ENCODE data around the gene TENM4.

TENM4 gene

DNA sequence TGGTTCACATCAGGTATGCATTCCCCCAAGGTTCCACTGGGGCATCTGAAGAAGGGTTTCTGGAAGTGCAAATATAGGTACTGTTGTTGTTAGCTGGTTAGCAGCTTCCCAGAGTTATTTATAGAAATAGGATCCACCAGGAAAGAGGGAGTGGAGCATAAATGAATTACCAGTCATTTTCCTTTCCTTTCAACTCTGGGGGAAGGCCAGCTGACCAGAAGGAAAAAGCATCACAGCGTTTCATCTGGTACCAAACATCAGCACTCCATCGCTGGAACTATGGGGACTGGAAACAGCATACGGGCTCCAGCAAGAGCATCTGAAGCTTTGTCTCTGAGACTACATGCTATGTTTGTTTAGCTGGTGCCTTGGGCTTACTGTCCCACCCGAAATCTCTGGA, 487.9 kb downstream of the TENM4 start:
- no peak for DNase-seq (ENCODE audit: low read depth)

DNA sequence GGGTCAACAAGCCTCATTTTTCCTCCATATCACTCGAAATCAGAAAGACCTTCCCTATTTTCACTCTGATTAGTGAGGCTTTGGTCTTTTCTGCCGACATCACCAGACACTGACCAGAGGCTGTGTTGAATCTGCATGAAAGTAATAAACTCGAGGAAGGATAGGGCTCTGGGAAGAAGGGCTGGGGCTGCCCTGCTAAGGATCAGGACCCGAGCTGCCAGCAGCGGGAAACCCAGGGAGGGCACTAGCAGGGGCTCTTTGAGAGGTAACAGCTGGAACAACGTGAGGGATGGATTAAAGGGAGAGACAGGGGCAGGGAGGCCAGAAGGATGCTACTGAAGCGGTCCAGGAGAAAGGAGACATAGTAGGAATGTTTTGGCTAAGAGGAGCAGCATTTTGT, 488.7 kb downstream of the TENM4 start:
- H3K4me3 ChIP-seq (ENCODE audit: low read depth, low read length), result no peak overlapping the region
- no peak for DNase-seq (ENCODE audit: low read depth)

More for the DNA sequence above, 487.9 kb downstream of the TENM4 start:
- no peak overlapping the region for H3K4me3 ChIP-seq (ENCODE audit: low read depth, low read length)

DNA sequence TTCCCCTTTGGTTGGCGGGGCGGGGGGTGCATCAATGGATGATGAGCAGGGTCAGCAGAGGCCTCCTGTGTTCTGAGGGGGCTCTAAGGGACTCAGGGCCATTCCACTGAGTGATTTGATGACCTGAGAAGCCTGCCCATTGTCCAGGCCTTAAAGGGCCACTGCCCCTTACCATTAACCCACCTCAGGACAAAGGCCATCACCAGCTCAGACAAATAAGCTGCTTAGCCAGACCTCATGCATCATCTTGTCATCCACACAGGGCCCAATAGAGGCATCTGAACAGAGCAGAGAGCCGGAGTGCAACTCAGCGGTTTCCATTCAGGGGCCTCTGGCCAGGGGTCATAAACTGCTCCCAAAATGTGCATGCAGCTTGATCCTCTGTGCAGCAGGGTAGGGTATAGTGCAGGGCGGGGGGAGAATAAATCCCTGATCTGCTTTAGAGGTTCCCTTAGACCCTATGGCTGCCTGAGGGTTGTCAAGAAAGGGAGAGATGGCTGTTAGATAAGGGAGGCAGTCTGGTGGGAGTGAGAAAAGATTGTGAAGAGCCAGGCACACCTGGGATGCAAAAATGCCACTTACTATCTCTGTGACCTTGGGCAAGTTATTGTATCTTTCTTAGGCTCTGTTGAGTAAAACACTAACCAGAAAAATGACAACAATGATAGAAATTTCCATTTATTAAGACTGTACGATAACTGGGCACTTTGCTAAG, 490.7 kb downstream of the TENM4 start:
- no peak overlapping the region for H3K4me3 ChIP-seq (ENCODE audit: low read depth, low read length)
- no peak for DNase-seq (ENCODE audit: low read depth)

DNA sequence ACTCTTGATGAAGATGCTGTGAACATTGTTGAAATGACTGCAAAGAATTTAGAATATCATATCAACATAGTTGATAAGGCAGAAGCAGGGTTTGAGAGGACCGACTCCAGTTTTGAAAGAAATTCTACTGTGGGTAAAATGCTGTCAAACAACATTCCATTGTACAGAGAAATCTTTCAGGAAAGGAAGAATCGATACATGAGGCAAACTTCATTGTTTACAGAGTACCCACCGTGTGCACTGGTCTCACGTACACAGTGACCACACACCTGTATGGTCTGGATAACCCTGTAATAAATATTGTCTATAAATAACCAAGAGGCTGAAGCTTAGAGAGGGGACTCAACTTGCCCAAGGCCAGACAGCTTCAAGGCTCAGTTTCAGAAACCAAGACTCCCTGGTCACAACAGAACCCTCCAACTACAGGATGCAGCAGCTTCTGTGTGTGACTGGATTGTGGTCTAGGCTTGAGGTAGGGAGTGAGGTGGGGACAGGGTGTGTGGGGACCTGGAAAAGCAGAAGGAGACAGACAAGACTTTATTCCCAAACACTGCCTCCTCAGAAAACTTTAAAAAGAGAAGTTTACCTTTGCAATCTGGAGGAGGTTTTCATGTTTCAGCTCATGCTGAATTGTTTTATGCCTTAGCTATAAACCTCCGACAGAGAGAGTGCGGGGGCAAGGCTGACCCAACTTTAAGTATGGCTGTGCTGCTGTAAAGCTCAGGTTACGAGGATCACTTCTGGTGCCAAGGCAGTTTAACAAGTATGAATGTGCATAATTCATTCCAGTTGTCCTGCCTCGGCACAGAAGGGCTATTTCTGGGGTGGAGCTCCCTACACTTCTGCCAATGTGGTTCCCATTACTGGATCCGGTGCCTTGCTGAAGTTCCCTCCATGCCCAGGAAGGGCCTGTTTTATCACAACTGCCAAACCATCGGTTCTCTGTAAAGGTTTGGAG, 493.6 kb downstream of the TENM4 start:
- no peak for DNase-seq (ENCODE audit: low read depth)
- no peak overlapping the region for H3K4me3 ChIP-seq (ENCODE audit: low read depth, low read length)

DNA sequence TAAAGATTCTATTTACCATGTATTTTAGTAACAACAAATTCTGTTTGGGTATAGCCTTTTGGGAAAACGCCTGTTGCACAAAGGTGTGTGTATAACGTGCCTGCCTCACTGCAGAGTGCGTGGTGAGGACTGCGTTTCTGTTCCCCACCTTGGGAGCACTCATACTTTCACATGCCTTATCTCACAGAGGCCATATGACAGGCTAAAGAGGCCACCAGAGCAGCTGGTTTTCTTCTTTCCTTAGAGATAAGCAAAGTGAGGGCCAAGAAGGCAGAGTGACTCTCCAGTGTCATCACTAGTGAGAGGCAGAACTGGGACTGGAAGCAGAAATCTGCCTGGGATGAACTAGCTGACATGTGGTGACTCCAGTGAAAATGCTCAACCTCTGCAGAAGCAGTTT, 497.0 kb downstream of the TENM4 start:
- no peak for DNase-seq (ENCODE audit: low read depth)
- H3K4me3 ChIP-seq (ENCODE audit: low read depth, low read length), result no peak overlapping the region

DNA sequence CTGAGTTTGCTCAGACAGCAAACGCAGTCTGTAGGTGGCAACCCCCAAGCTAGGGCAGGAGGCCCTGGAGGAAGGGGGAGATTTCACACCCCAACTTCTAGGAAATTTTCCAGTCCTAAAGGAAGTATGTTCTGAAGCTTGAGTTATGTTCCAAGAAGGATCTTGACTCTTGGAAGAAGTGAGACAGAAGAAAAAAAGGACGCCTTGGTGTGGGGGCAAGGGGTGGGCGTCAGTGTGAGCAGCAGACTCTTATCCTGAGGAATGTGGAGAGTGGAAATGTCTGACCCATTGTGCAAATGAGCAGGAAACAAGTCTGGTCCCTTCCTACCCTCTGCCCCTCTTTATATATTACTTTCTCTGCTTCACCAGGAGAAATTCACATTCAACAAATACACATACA, 497.7 kb downstream of the TENM4 start:
- DNase-seq (ENCODE audit: low read depth), result no peak
- no peak overlapping the region for H3K4me3 ChIP-seq (ENCODE audit: low read depth, low read length)

DNA sequence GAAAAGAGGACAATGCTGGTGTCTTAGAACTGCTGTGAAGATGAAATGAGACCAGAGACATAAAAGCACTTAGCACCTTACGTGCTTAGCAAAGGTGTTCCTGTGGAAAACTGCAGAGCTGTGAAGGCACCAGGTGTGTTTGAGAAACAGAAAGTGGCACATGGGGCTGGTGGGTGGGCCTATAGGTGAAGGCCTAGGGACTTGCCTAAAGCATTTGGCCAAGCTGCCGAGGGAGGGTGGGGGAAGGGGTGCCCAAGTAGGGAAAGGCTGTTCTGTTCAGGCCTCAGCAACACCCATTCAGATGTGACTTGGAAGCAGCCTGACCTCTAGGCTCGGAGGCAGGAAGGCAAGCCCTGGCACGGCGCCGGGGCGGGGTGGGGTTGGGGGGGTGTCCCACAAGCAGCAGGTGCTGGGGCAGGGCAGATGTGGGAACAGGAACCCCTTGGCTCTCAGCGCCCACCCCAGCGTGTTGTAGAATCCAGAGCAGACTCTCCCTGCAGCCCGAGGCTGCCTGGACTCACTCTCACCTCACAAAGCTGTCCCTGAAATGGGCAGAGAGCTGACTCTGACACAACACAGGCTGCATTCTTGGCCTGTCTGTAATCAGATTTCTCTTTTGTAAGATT, 499.5 kb downstream of the TENM4 start:
- no peak for DNase-seq (ENCODE audit: low read depth)
- H3K4me3 ChIP-seq (ENCODE audit: low read depth, low read length), result no peak overlapping the region

DNA sequence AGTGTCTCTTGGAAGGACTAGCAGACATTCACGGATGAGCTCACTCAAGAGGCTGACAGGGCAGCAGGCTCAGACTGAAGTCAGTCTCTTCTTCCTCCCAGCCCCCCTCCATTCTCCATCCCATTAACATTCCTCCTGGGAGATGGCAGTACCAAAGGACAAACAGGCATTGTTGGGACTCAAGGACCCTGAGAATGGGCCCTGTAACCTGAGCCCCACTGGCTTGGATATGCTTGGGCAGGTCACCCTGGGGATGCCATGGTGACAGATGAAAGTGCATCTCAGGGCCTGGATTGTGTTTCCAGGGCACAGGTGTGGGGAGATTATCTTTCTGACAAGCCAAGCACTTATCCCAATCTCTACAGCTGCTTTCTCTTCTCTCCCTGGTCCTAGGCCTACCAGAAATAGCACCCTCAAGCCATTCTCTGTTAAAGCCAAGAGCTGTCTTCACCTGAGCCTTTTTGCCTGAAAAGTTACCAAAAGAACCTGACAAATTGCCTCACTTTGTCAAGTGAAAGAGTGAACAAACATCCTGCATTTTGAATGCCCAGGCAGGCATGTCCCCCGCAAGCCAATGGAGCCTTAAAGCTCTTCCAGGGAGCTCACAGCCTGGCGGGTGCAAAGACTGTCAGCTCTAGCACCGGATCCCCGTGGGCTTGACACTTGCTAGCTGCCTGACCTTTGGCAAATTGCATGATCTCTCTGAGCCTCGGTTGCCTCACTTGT, 500.2 kb downstream of the TENM4 start:
- no peak for DNase-seq (ENCODE audit: low read depth)
- H3K4me3 ChIP-seq (ENCODE audit: low read depth, low read length), result no peak overlapping the region

DNA sequence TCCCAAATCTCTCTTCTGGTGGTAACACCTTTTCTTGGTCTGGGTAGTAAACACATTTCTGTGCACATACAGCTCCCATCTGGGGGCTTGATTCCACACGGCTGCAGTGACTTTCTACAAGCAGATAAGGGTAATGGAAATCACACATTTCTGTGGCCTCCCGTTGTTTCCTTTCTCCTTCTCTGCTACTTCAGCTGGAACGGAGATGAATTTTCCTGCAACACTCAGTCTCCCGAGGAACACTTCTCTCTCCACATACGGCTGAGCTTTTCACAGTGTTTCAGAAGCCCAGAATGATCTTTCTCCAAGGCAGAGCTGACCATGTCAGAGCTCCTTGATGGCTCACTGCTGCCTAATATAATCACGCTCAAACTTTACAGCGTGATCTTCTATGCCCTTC, 501.9 kb downstream of the TENM4 start:
- no peak for DNase-seq (ENCODE audit: low read depth)
- H3K4me3 ChIP-seq (ENCODE audit: low read depth, low read length), result no peak overlapping the region

DNA sequence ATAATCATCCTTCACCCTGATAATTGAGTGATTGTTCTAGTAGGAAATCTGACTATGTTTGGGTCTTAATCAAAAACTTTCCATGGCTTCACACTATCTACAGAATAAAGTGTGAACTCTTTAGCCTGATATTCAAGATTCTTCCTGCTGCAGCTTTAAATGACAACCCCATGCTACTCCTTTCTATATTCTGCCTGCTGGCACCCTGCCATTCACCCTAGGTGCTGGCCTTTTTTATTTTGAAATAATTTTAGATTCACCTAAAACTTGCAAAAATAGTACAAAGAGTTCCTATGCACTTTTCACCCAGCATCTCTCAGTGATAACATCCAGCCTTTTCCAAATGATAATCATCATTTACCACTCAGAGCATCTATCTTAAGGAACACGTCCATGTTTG, 502.8 kb downstream of the TENM4 start:
- H3K4me3 ChIP-seq (ENCODE audit: low read depth, low read length), result no peak overlapping the region
- no peak for DNase-seq (ENCODE audit: low read depth)

DNA sequence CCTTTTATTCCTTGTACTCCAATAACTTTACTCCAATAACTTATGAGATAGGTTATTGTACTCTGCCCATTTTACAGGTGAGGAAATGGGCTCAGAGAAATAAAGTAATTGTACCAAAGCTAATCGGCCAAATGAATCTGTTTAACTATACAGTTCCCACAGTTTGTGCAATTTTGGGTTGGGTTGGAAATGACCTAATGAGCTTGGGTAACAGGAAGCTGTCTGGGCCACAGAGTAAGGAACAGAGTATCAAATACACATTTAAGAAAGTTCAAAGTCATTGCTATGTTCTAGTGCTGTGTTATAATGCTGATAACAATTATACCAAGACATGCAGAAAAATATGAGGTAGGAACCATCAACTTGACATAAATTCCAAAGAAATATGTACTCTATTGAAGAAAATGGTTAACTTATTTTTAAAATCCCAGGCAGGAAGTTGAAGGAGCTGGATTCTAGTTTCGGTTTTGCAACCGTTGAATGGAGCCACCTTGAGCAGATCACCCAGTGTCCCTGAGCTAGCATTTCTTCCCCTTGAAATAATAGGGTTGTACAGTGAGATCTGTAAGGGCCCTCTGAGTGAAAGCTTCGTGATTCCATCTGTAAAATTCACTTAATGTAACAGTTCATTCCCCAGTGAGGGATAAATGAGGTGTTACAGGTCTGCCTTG, 505.3 kb downstream of the TENM4 start:
- no peak for DNase-seq (ENCODE audit: low read depth)
- H3K4me3 ChIP-seq (ENCODE audit: low read depth, low read length), result no peak overlapping the region

DNA sequence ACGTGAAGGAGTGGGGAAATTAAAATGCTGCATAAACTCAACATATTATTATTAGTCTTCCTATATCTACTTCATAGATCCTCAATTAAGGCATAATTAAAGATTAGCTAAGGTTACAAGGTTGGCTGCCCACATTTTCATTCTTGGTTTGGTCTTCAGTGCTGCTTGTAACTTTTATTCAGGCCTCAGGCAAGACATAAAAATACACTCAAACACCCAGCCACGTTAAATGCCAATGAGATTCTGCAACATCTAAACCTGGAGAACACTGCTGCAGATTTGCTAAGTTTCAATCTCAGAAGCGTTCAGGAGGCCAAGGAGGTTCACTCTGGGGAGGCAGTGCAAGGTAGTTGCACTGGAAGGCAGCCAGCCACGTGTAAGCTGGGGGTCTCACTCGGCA, 507.5 kb downstream of the TENM4 start:
- H3K4me3 ChIP-seq (ENCODE audit: low read depth, low read length), result no peak overlapping the region
- no peak for DNase-seq (ENCODE audit: low read depth)

DNA sequence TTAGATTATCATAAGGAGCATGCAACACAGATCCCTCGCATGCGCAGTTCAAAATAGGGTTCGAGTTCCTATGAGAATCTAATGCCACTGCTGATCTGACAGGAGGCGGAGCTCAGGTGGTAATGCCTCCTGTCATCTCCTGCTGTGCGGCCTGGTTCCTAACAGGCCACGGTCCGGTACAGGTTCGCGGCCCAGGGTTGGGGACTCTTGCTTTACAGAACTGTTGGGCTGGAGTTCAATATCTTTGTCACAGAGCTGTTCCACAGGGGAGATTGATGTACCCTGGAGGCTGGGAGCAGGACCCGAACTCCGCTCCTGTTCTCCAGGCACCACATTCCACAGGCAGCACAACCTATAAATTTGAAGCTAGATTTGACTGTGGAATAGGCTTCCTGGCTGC, 508.1 kb downstream of the TENM4 start:
- no peak overlapping the region for H3K4me3 ChIP-seq (ENCODE audit: low read depth, low read length)
- no peak for DNase-seq (ENCODE audit: low read depth)

DNA sequence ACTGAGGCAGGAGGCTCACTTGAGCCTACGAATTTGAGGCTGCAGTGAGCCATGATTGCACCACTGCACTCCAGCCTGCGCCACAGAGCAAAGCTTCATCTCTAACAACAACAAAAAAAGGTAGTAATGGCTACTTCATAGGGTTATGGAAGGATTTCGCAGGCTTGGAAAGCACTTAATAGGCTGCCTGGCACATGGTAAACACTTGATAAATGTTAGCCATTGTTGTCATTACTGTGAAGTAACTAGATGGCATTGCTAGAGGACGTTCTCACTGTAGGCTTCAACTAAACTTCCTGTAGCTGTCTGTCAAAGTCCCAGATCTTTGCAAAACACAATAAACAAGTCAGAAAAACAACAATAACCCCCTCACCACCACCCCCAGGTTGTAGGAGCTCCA, 508.9 kb downstream of the TENM4 start:
- no peak overlapping the region for H3K4me3 ChIP-seq (ENCODE audit: low read depth, low read length)
- DNase-seq (ENCODE audit: low read depth), result no peak

DNA sequence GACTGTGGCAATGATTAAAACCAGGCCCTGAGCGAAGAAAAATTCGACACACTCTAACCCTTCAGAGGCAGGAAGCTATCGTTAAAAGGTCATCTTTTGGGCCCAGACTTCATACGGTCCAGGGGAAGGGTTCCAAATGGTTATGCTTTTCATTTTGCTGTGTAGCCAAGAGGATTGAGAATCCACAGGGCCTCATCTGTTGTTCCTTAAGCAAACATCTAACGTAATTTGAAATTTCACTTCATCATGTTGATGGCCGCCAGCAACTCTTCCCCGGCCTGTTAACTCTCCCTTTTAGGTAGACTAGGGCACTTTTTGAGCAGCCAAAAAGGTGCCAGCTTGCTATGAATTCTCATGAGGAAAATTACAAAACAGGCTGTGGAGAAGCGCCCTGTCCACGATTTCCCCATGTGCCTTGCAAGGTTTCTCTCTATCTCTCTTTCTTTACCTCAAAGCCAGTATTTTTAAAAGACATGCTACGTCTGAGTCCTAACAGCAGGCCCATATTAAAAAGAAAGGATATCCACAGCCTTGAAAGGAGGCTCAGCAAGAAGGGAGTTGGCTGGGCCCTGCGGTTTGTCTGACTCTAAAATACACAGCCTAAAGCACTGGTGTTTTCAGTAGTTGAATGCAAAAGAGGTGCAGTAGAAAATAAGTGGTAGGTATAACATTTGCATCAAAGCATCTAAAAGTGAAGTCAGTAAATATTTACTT, 509.9 kb downstream of the TENM4 start:
- H3K4me3 ChIP-seq (ENCODE audit: low read depth, low read length), result no peak overlapping the region
- no peak for DNase-seq (ENCODE audit: low read depth)

DNA sequence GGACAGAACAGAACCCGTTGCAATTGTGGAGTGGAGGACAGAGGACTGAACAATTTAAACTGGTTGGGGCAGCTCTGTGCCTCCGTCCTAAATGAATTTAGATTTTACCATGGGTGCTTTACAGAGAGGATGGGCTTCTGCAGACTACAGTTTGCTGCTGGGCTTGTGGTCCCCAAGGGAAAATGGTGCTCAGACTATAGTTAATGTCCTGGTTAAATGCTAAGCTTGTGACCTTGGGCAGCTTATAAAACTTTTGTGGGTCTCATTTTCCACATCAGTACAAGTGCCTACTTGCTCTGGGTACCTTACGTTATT, 511.0 kb downstream of the TENM4 start:
- DNase-seq (ENCODE audit: low read depth), result no peak
- H3K4me3 ChIP-seq (ENCODE audit: low read depth, low read length), result no peak overlapping the region

DNA sequence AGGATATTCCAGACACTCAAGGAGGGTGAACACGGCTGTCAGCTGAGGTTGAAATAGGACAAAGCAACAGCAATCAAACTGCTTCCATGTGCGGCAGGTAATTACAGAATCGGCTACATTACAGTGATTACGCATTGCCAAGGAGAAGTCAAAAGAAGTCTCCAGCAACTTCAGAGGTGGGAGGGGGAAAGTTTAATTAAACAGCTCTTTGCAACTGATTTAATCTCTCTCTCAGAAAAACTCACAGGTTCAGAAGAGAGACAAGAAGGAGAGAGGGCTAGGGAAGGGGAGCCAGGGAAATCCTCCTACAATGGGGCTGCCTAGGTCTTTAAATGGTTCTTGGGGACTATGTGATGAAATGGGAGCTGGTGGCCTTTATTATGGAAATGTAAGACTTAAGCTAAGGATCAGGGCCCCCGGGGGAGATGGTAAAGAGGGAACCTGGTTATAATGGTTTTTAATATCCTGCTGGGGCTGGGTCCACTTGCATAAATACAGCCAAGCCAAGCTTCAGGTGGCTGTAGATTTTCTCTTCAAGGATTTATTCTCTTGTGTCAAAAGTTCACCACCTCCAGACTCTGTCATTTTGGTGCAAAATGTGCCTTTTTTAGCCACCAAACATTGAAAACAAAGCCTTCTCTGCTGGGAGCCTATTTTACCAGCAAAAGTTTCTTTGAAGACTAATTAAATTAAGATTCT, 511.5 kb downstream of the TENM4 start:
- DNase-seq (ENCODE audit: low read depth), result no peak
- no peak overlapping the region for H3K4me3 ChIP-seq (ENCODE audit: low read depth, low read length)

DNA sequence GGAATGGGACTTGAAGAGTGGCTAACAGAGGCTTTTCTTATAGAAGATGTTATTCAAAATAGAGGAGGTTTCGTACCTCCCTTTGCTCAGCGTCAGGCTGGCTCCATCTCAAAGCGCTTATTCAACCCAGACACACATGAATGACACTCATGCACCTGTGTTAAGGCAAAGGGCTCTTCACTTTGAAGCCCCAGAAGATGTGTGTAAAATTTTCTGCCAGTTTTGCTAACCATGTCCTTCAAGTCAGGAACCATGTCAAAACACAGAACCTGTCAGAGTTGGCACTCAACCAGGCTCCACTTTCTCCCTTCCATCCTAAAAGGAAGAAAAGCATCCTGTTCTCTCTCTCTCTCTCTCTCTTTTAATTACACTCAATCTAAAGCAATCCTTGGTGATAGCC, 513.3 kb downstream of the TENM4 start:
- no peak for DNase-seq (ENCODE audit: low read depth)
- no peak overlapping the region for H3K4me3 ChIP-seq (ENCODE audit: low read depth, low read length)
